Naive B cell (primary cell): ENCODE measurements around the gene RPS6KC1. TPM values are rescaled to one million over a fixed set of nuclear protein-coding genes. Genes with fewer than 3 reads are reported as not detected.
A peak's percentile ranks its signal among the peaks of the same experiment; 100 is the strongest.
"Not testable (repeated sequence)": the region's sequence is repeated elsewhere in the genome, so short reads cannot be mapped to it uniquely, and the experiment has no call there.

ENCODE experiments used
- ATAC-seq, 2 donors: fragments of 150-1000 bp; cut with Tn5 transposase; 2 replicates each; pipeline ENCODE4 v1.10.0; 2021; ENCODE audit warnings: low read depth in 2 of 2, mild to moderate bottlenecking in 2 of 2, moderate library complexity in 2 of 2
- DNase-seq: peaks from one replicate; pipeline ENCODE4 v3.0.0; 2022
- H3K27ac Mint-ChIP-seq, 6 donors: one replicate each; pipeline ENCODE4 v1.8.0; 2020 to 2022; ENCODE audit warnings: mild to moderate bottlenecking in 6 of 6, mixed read lengths in 6 of 6, moderate library complexity in 5 of 6, inconsistent platforms in 2 of 6
- H3K27me3 Mint-ChIP-seq, 3 donors: one replicate each; pipeline ENCODE4 v1.8.0; 2021 to 2022; ENCODE audit warnings: mixed read lengths in 3 of 3, mild to moderate bottlenecking in 1 of 3
- H3K36me3 Mint-ChIP-seq, 2 donors: one replicate each; pipeline ENCODE4 v1.8.0; 2020 to 2022; ENCODE audit warnings: mixed read lengths in 2 of 2, inconsistent platforms in 1 of 2, mild to moderate bottlenecking in 1 of 2
- H3K4me1 Mint-ChIP-seq, 3 donors: one replicate each; pipeline ENCODE4 v1.8.0; 2020 to 2022; ENCODE audit warnings: mixed read lengths in 3 of 3, inconsistent platforms in 1 of 3, mild to moderate bottlenecking in 1 of 3, moderate library complexity in 1 of 3
- H3K4me3 Mint-ChIP-seq, 8 donors: one replicate each; pipeline ENCODE4 v1.8.0; 2020 to 2022; ENCODE audit warnings: mild to moderate bottlenecking in 8 of 8, mixed read lengths in 8 of 8, moderate library complexity in 8 of 8, inconsistent platforms in 2 of 8
- H3K9me3 Mint-ChIP-seq, 7 donors: one replicate each; pipeline ENCODE4 v1.8.0; 2020 to 2022; ENCODE audit warnings: mixed read lengths in 7 of 7, mild to moderate bottlenecking in 5 of 7, inconsistent platforms in 2 of 7, moderate library complexity in 1 of 7
- polyA plus RNA-seq, 6 donors: library from polyadenylated mRNA; unstranded; fragments of 300-500 nt; fragmentation: Illumina TruSeq; gene quantifications; one replicate each; pipeline ENCODE4 v1.2.3, GENCODE V29; 2021; ENCODE audit warnings: low read depth in 6 of 6

RPS6KC1 gene
- polyA plus RNA-seq: 10 to 100 TPM in 1 of 6 donors, 1 to 10 TPM in 5; 5.2 to 13.1 (median 7.5) TPM

- Mint-ChIP-seq H3K27me3 (peaks cover 21 to 31% (median 27%) of the 10 kb centered on the region in 3 donors), H3K9me3 (peaks cover 0 to 8% (median 4%) of the 10 kb centered on the region in 7 donors), H3K27ac (peak within 1 kb of the TSS; percentile 92 to 96 (median 94)), H3K4me1 (peaks cover 23 to 28% (median 25%) of the 10 kb centered on the region in 3 donors), H3K36me3 (peaks cover 11 to 34% of the 10 kb centered on the region in 2 donors), H3K4me3 (peak within 1 kb of the TSS; percentile 86 to 98 (median 94))
- peak; percentile 73 for DNase-seq
- ATAC-seq: peak; percentile 98
Observed at GRCh38 chr1:213051127-213051880, at the start of gene RPS6KC1. RPS6KC1 (plus strand) TSS chr1:213051241; CDS start chr1:213051405, 164 bp downstream.

- Mint-ChIP-seq H3K36me3 (peaks cover 6 to 7% of the 10 kb centered on the region in 2 donors), H3K4me3 (no peak overlapping the region), H3K27me3 (no peaks in the 10 kb centered on the region), H3K27ac (peak overlapping the region in 2 of 6 donors; percentile 48 to 81), H3K4me1 (no peaks in the 10 kb centered on the region), H3K9me3 (no peaks in the 10 kb centered on the region)
- no peak for DNase-seq
- ATAC-seq: no peak
Observed at GRCh38 chr1:213003256-213003655, 47.8 kb upstream of the RPS6KC1 start.

GRCh38 chr1:213008564-213008963, 42.5 kb upstream of the RPS6KC1 start:
- no peak overlapping the region for H3K27ac Mint-ChIP-seq
- H3K36me3 Mint-ChIP-seq: no peaks in the 10 kb centered on the region
- no peaks in the 10 kb centered on the region for H3K9me3 Mint-ChIP-seq
- peaks cover 3 to 18% (median 17%) of the 10 kb centered on the region in 3 donors for H3K4me1 Mint-ChIP-seq
- no peaks in the 10 kb centered on the region for H3K27me3 Mint-ChIP-seq
- no peak for DNase-seq
- no peak for ATAC-seq
- H3K4me3 Mint-ChIP-seq: no peak overlapping the region

- no peak for DNase-seq
- Mint-ChIP-seq H3K9me3 (no peaks in the 10 kb centered on the region), H3K27ac (peak overlapping the region; percentile 87 to 100 (median 99)), H3K4me1 (peaks cover 17 to 23% (median 23%) of the 10 kb centered on the region in 3 donors), H3K4me3 (peak overlapping the region; percentile 92 to 100 (median 100)), H3K36me3 (peaks cover 0 to 8% of the 10 kb centered on the region in 2 donors), H3K27me3 (peaks cover 0 to 3% (median 0%) of the 10 kb centered on the region in 3 donors)
- no peak for ATAC-seq
Observed at GRCh38 chr1:213014642-213015041, 36.4 kb upstream of the RPS6KC1 start.

GRCh38 chr1:213015099-213016050, 35.7 kb upstream of the RPS6KC1 start, which contains the start of gene ANGEL2:
ANGEL2 (minus strand) TSS chr1:213015867; CDS start chr1:213015671, 196 bp downstream.
- peak within 1 kb of the TSS; percentile 99 to 100 (median 99) for H3K27ac Mint-ChIP-seq
- H3K4me3 Mint-ChIP-seq: peak within 1 kb of the TSS; percentile 92 to 100 (median 100)

GRCh38 chr1:213017447-213018273, 33.4 kb upstream of the RPS6KC1 start:
- H3K9me3 Mint-ChIP-seq: no peaks in the 10 kb centered on the region
- ATAC-seq (no peak), DNase-seq (no peak)
- H3K27me3 Mint-ChIP-seq: peaks cover 0 to 12% (median 7%) of the 10 kb centered on the region in 3 donors
- H3K27ac Mint-ChIP-seq: no peak overlapping the region
- H3K4me3 Mint-ChIP-seq: peak overlapping the region in 1 of 8 donors; percentile 9
- peaks cover 9 to 17% (median 16%) of the 10 kb centered on the region in 3 donors for H3K4me1 Mint-ChIP-seq
- H3K36me3 Mint-ChIP-seq: peaks cover 0 to 8% of the 10 kb centered on the region in 2 donors

More at GRCh38 chr1:213015099-213016050, 35.7 kb upstream of the RPS6KC1 start, which contains the start of gene ANGEL2:
- DNase-seq: peak; percentile 93
- no peaks in the 10 kb centered on the region for H3K9me3 Mint-ChIP-seq
- ATAC-seq: peak; percentile 96
- H3K27me3 Mint-ChIP-seq: peaks cover 0 to 7% (median 0%) of the 10 kb centered on the region in 3 donors
- peaks cover 17 to 23% (median 23%) of the 10 kb centered on the region in 3 donors for H3K4me1 Mint-ChIP-seq
- peaks cover 0 to 8% of the 10 kb centered on the region in 2 donors for H3K36me3 Mint-ChIP-seq

- Mint-ChIP-seq H3K4me3 (no peak overlapping the region), H3K27ac (no peak overlapping the region), H3K4me1 (peaks cover 0 to 8% (median 7%) of the 10 kb centered on the region in 3 donors), H3K27me3 (peaks cover 10 to 23% (median 20%) of the 10 kb centered on the region in 3 donors), H3K36me3 (peaks cover 0 to 8% of the 10 kb centered on the region in 2 donors), H3K9me3 (no peaks in the 10 kb centered on the region)
- DNase-seq (no peak), ATAC-seq (no peak)
Observed at GRCh38 chr1:213019450-213019849, 31.6 kb upstream of the RPS6KC1 start.

GRCh38 chr1:213020016-213020415, 31.0 kb upstream of the RPS6KC1 start:
- Mint-ChIP-seq H3K9me3 (peaks cover 0 to 1% (median 0%) of the 10 kb centered on the region in 7 donors), H3K4me3 (no peak overlapping the region), H3K27ac (no peak overlapping the region), H3K36me3 (peaks cover 0 to 8% of the 10 kb centered on the region in 2 donors), H3K27me3 (peaks cover 10 to 26% (median 20%) of the 10 kb centered on the region in 3 donors), H3K4me1 (peaks cover 0 to 5% (median 4%) of the 10 kb centered on the region in 3 donors)
- DNase-seq (no peak), ATAC-seq (no peak)

GRCh38 chr1:213027024-213027423, 24.0 kb upstream of the RPS6KC1 start:
- H3K9me3 Mint-ChIP-seq: peaks cover 0 to 11% (median 5%) of the 10 kb centered on the region in 7 donors
- H3K4me3 Mint-ChIP-seq, ATAC-seq, DNase-seq, H3K4me1 Mint-ChIP-seq, H3K36me3 Mint-ChIP-seq, H3K27ac Mint-ChIP-seq: not testable (repeated sequence)
- peaks cover 37 to 67% (median 67%) of the 10 kb centered on the region in 3 donors for H3K27me3 Mint-ChIP-seq

- no peak for DNase-seq
- Mint-ChIP-seq H3K27me3 (peaks cover 28 to 58% (median 49%) of the 10 kb centered on the region in 3 donors), H3K4me1 (no peaks in the 10 kb centered on the region), H3K27ac (peak overlapping the region in 1 of 6 donors; percentile 36), H3K36me3 (no peaks in the 10 kb centered on the region), H3K9me3 (peaks cover 0 to 5% (median 0%) of the 10 kb centered on the region in 7 donors), H3K4me3 (no peak overlapping the region)
- no peak for ATAC-seq
Observed at GRCh38 chr1:213032651-213033050, 18.4 kb upstream of the RPS6KC1 start.

GRCh38 chr1:213034713-213035112, 16.3 kb upstream of the RPS6KC1 start:
- ATAC-seq (no peak), DNase-seq (no peak)
- no peak overlapping the region for H3K27ac Mint-ChIP-seq
- H3K4me3 Mint-ChIP-seq: no peak overlapping the region
- no peaks in the 10 kb centered on the region for H3K4me1 Mint-ChIP-seq
- no peaks in the 10 kb centered on the region for H3K36me3 Mint-ChIP-seq
- peaks cover 28 to 45% (median 45%) of the 10 kb centered on the region in 3 donors for H3K27me3 Mint-ChIP-seq
- peaks cover 0 to 5% (median 0%) of the 10 kb centered on the region in 7 donors for H3K9me3 Mint-ChIP-seq

- Mint-ChIP-seq H3K4me1 (no peaks in the 10 kb centered on the region), H3K27me3 (peaks cover 21 to 39% (median 38%) of the 10 kb centered on the region in 3 donors), H3K27ac (no peak overlapping the region), H3K4me3 (no peak overlapping the region), H3K36me3 (no peaks in the 10 kb centered on the region), H3K9me3 (peaks cover 0 to 5% (median 0%) of the 10 kb centered on the region in 7 donors)
- no peak for ATAC-seq
- no peak for DNase-seq
Observed at GRCh38 chr1:213035573-213035972, 15.5 kb upstream of the RPS6KC1 start.
